Ovary (tissue), 3 donors: ENCODE data around the gene RNF183.

ENCODE experiments used
- POLR2A ChIP-seq: fragments of 450-650 bp; IDR thresholded peaks from one replicate; pipeline ENCODE4 v1.6.1; 2017; ENCODE audit warnings: antibody characterized with exemption, mild to moderate bottlenecking, moderate library complexity
- TF ChIP-seq, protein P1 (sequence below), 3 donors: fragments of 450-650 bp in 2 of 3; fragments of 200-600 bp in 1 of 3; IDR thresholded peaks; one replicate each; pipeline versions ENCODE4 v1.5.1 to v1.8.0; 2016 to 2022; ENCODE audit warnings: antibody characterized with exemption in 3 of 3, mild to moderate bottlenecking in 1 of 3
- donor health status: DM: no; HTN: no; CAD: no.

GRCh38 chr9:113316030-113316429, 12.9 kb upstream of the RNF183 start:
- TF ChIP-seq, protein P1, sequence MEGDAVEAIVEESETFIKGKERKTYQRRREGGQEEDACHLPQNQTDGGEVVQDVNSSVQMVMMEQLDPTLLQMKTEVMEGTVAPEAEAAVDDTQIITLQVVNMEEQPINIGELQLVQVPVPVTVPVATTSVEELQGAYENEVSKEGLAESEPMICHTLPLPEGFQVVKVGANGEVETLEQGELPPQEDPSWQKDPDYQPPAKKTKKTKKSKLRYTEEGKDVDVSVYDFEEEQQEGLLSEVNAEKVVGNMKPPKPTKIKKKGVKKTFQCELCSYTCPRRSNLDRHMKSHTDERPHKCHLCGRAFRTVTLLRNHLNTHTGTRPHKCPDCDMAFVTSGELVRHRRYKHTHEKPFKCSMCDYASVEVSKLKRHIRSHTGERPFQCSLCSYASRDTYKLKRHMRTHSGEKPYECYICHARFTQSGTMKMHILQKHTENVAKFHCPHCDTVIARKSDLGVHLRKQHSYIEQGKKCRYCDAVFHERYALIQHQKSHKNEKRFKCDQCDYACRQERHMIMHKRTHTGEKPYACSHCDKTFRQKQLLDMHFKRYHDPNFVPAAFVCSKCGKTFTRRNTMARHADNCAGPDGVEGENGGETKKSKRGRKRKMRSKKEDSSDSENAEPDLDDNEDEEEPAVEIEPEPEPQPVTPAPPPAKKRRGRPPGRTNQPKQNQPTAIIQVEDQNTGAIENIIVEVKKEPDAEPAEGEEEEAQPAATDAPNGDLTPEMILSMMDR (IDR thresholded peaks at IDR 0.05) = no peak
- no peak for TF ChIP-seq POLR2A
